GM12864 (cell line): Measurements from ENCODE around the gene HOXA1.

ENCODE experiments used
- DNase-seq: peaks from one replicate; pipeline ENCODE4 v3.0.0-alpha.2; 2011; ENCODE audit warnings: low read depth
- H3K4me3 ChIP-seq: 2 replicates; pipeline ENCODE4 v1.5.1; 2011; ENCODE audit warnings: mild to moderate bottlenecking, low read depth, low read length, control low read depth
- CTCF ChIP-seq: IDR thresholded peaks from 2 replicates; pipeline ENCODE4 v1.5.1; 2011; ENCODE audit warnings: low read depth, mild to moderate bottlenecking, moderate library complexity, low read length, control low read depth, inconsistent platforms; ENCODE audit errors: missing control alignments

HOXA1 gene

GRCh38 chr7:27091941-27092818 lies 3.6 kb downstream of the HOXA1 start:
- H3K4me3 ChIP-seq: no peak overlapping the region
- DNase-seq: no peak
- TF ChIP-seq CTCF: no peak

GRCh38 chr7:27091105-27091504 lies 4.7 kb downstream of the HOXA1 start:
- TF ChIP-seq CTCF: no peak
- DNase-seq: no peak
- H3K4me3 ChIP-seq: no peak overlapping the region

- no peak for TF ChIP-seq CTCF
- no peak overlapping the region for H3K4me3 ChIP-seq
- DNase-seq: no peak
These were observed 7.5 kb downstream of the HOXA1 start for GRCh38 chr7:27088002-27088922.

- no peak for DNase-seq
- no peak overlapping the region for H3K4me3 ChIP-seq
- TF ChIP-seq CTCF: no peak
These were observed 12.2 kb downstream of the HOXA1 start for GRCh38 chr7:27083646-27084045.

- TF ChIP-seq CTCF: no peak
- no peak for DNase-seq
- H3K4me3 ChIP-seq: no peak overlapping the region
These were observed 13.6 kb downstream of the HOXA1 start for GRCh38 chr7:27082171-27082570.

- H3K4me3 ChIP-seq: no peak overlapping the region
- no peak for TF ChIP-seq CTCF
- DNase-seq: no peak
These were observed 14.9 kb downstream of the HOXA1 start for GRCh38 chr7:27080844-27081436.
